Endothelial cell of umbilical vein (primary cell): Measurements from ENCODE around the gene COL1A1. TPM values are rescaled to one million over a fixed set of nuclear protein-coding genes. Genes with fewer than 3 reads are reported as not detected.

Experiments used
- BruUV-seq: library from RNA; stranded (reverse); fragments of 400-500 nt; replicated peaks from 2 replicates; lab custom pipeline; 2021; lab: Mats Ljungman, UMichigan
- CTCF ChIA-PET: fragments of 300-600, 350-600 bp; sonication (Branson Sonifier 250); formaldehyde crosslinking; loops from one replicate; lab custom pipeline; 2021; ENCODE audit warnings: antibody characterized with exemption, inconsistent platforms; lab: Charles Lee
- POLR2A ChIA-PET: fragments of 300-600, 350-600 bp; sonication (Branson Sonifier 250); formaldehyde crosslinking; loops from one replicate; lab custom pipeline; 2021; ENCODE audit warnings: antibody characterized with exemption, inconsistent platforms; lab: Charles Lee
- DNase-seq: peaks from one replicate; pipeline ENCODE4 v3.0.0-alpha.2; 2011; ENCODE audit warnings: low read depth, low spot score
- FAIRE-seq: peaks from 2 replicates; lab custom pipeline; 2011; peaks lifted over from hg19 to GRCh38; lab: Jason Lieb, UNC
- H2AFZ ChIP-seq: 2 replicates; pipeline ENCODE4 v1.6.0; 2012; ENCODE audit warnings: low read depth, low read length, control low read depth, inconsistent platforms
- H3K27ac ChIP-seq: 2 replicates; pipeline ENCODE4 v1.5.1; 2011; ENCODE audit warnings: low read depth, mild to moderate bottlenecking, control low read depth, low read length, moderate library complexity; ENCODE audit not compliant: insufficient read depth
- H3K27me3 ChIP-seq, 2 experiments: 2 replicates each; pipeline versions ENCODE4 v1.6.0 to v1.6.1; 2011; ENCODE audit warnings: low read length in 2 of 2, mixed read lengths in 1 of 2; ENCODE audit not compliant: control insufficient read depth in 2 of 2, insufficient read depth in 2 of 2
- H3K36me3 ChIP-seq, 2 experiments: 2 replicates in 1 of 2; 3 replicates in 1 of 2; pipeline ENCODE4 v1.5.1; 2011; ENCODE audit warnings: low read length in 2 of 2, mild to moderate bottlenecking in 1 of 2, moderate library complexity in 1 of 2; ENCODE audit not compliant: control insufficient read depth in 2 of 2, insufficient read depth in 2 of 2; ENCODE audit errors: extremely low read depth in 1 of 2
- H3K4me1 ChIP-seq: 3 replicates; pipeline ENCODE4 v1.5.1; 2011; ENCODE audit warnings: mild to moderate bottlenecking, low read length; ENCODE audit not compliant: control insufficient read depth, insufficient read depth; ENCODE audit errors: extremely low read depth
- H3K4me2 ChIP-seq: 2 replicates; pipeline ENCODE4 v1.6.1; 2011; ENCODE audit warnings: low read length, control low read depth, mixed read lengths; ENCODE audit not compliant: insufficient read depth
- H3K4me3 ChIP-seq, 3 experiments: fragments of 200-600 bp in 1 of 3; sonication (generic), shearing (Covaris generic) in 1 of 3; replicated peaks in 1 of 3; 2 replicates each; pipeline ENCODE4 v1.5.1; 2011 to 2016; ENCODE audit warnings: control low read depth in 3 of 3, low read length in 3 of 3, mild to moderate bottlenecking in 2 of 3, inconsistent platforms in 1 of 3, low read depth in 1 of 3, moderate library complexity in 1 of 3; ENCODE audit not compliant: insufficient read depth in 1 of 3
- H3K79me2 ChIP-seq: 2 replicates; pipeline ENCODE4 v1.6.0; 2012; ENCODE audit warnings: low read length, inconsistent platforms; ENCODE audit not compliant: control insufficient read depth, insufficient read depth
- H3K9ac ChIP-seq: replicated peaks from 2 replicates; pipeline ENCODE3; 2011; ENCODE audit warnings: low read length, control low read depth; ENCODE audit not compliant: insufficient read depth; ENCODE audit errors: extremely low read depth
- H3K9me1 ChIP-seq: replicated peaks from 3 replicates; pipeline ENCODE4 v1.6.0; 2011; ENCODE audit warnings: mild to moderate bottlenecking, low read length; ENCODE audit not compliant: control insufficient read depth, insufficient read depth; ENCODE audit errors: extremely low read depth
- H3K9me3 ChIP-seq: replicated peaks from 2 replicates; pipeline ENCODE4 v1.5.1; 2012; ENCODE audit warnings: low read length, inconsistent platforms; ENCODE audit not compliant: control insufficient read depth, insufficient read depth
- H4K20me1 ChIP-seq: replicated peaks from 2 replicates; pipeline ENCODE3; 2011; ENCODE audit warnings: mild to moderate bottlenecking, low read length; ENCODE audit not compliant: control insufficient read depth, insufficient read depth; ENCODE audit errors: extremely low read depth
- CTCF ChIP-seq, 2 donors: IDR thresholded peaks; 1 replicate in 1 of 2; 2 replicates in 1 of 2; pipeline ENCODE4 v1.5.1; 2011; ENCODE audit warnings: low read length in 2 of 2, mild to moderate bottlenecking in 2 of 2, moderate library complexity in 2 of 2, control low read depth in 1 of 2, inconsistent platforms in 1 of 2, low read depth in 1 of 2; ENCODE audit not compliant: insufficient read depth in 1 of 2; ENCODE audit errors: extremely low read depth in 1 of 2
- EZH2 ChIP-seq: IDR thresholded peaks from 2 replicates; pipeline ENCODE4 v1.6.1; 2012; ENCODE audit warnings: borderline replicate concordance, low read depth, mild to moderate bottlenecking, moderate library complexity, low read length, inconsistent platforms; ENCODE audit not compliant: severe bottlenecking
- FOS ChIP-seq: IDR thresholded peaks from 2 replicates; pipeline ENCODE4 v1.6.1; 2011; ENCODE audit warnings: mild to moderate bottlenecking, low read length, moderate library complexity, borderline replicate concordance; ENCODE audit not compliant: insufficient read depth
- GATA2 ChIP-seq: IDR thresholded peaks from 2 replicates; pipeline ENCODE4 v1.7.0; 2011; ENCODE audit warnings: low read depth, mild to moderate bottlenecking, moderate library complexity, mixed read lengths, low read length; ENCODE audit not compliant: insufficient read length, insufficient read depth
- JUN ChIP-seq: IDR thresholded peaks from 2 replicates; pipeline ENCODE4 v1.6.1; 2011; ENCODE audit warnings: borderline replicate concordance, low read depth; ENCODE audit not compliant: insufficient read length, insufficient read depth
- MAX ChIP-seq: IDR thresholded peaks from 2 replicates; pipeline ENCODE4 v1.6.1; 2011; ENCODE audit not compliant: insufficient read depth, insufficient read length
- MYC ChIP-seq: IDR thresholded peaks from one replicate; pipeline ENCODE4 v1.6.1; 2011; ENCODE audit warnings: mild to moderate bottlenecking, low read depth, low read length
- POLR2A ChIP-seq: IDR thresholded peaks from 2 replicates; pipeline ENCODE4 v1.6.1; 2012; ENCODE audit warnings: low read depth, mild to moderate bottlenecking, control low read depth, low read length
- POLR2AphosphoS5 ChIP-seq: IDR thresholded peaks from 2 replicates; pipeline ENCODE4 v1.6.1; 2012; ENCODE audit warnings: low read depth, mild to moderate bottlenecking, control low read depth, low read length, moderate library complexity; ENCODE audit not compliant: insufficient read depth
- dilution Hi-C: fragments of 300-500 bp; cut with MboI; formaldehyde crosslinking; loops from one replicate; pipeline ENCODE4 v1.15.0; 2019; ENCODE audit warnings: low sequenced_read_pairs; ENCODE audit not compliant: extremely low pct_ligation_motif_present
- intact Hi-C: fragments of 100-400 bp; cut with micrococcal nuclease; formaldehyde crosslinking; loops from one replicate; pipeline ENCODE4 v1.10.0; 2022
- polyA plus RNA-seq, 4 experiments: library from polyadenylated mRNA; depleted of rRNA in 3 of 4; stranded (reverse) in 3 of 4; unstranded in 1 of 4; fragments of >200 nt; gene quantifications; 2 replicates each; pipeline versions ENCODE4 v1.2.1 to v1.2.3, GENCODE V29; 2011 to 2012; ENCODE audit warnings: missing spikeins in 1 of 4
- total RNA-seq: library from RNA; stranded (reverse); gene quantifications from 2 replicates; pipeline ENCODE4 v1.2.3, GENCODE V29; 2021

COL1A1 gene
- total and polyA plus RNA-seq, 2 donors (not counting 3 experiments of a cell fraction or from before 2014, with no cell fraction given), result 0.07 TPM

- no peaks in the 10 kb centered on the region for H4K20me1 ChIP-seq
- CTCF ChIA-PET, result interaction anchor here (0.6 to 3.6 kb wide), 4 partner anchors 8 to 36 kb away, joined by 3 to 15 read pairs (median 4); no protein-coding TSS in a partner anchor
- no peak for TF ChIP-seq EZH2
- TF ChIP-seq POLR2AphosphoS5, result no peak
- no peak for TF ChIP-seq JUN
- TF ChIP-seq CTCF (IDR thresholded peaks at IDR 0.05; ENCODE audit: extremely low read depth in 1 of 2, insufficient read depth in 1 of 2, low read depth in 1 of 2, low read length in 2 of 2), result no peak
- TF ChIP-seq MYC, result no peak
- TF ChIP-seq POLR2A, result no peak
- no peak for TF ChIP-seq FOS
- no peak for TF ChIP-seq MAX
- TF ChIP-seq GATA2, result no peak
- peaks cover 6% of the 10 kb centered on the region for H3K4me1 ChIP-seq
- intact Hi-C loops (no loop called here), dilution Hi-C loops (no loop called here)
- no peak for DNase-seq
- POLR2A ChIA-PET, result interaction anchor here (0.5 kb wide), 1 partner anchor 890 kb away, joined by 10 read pairs; no protein-coding TSS in a partner anchor
- no peaks in the 10 kb centered on the region for H3K9me1 ChIP-seq
- no peak for FAIRE-seq
- H3K9me3 ChIP-seq, result no peaks in the 10 kb centered on the region
- no TSS peak for BruUV-seq
- H3K9ac ChIP-seq, result no peak overlapping the region
- H3K27me3 ChIP-seq, result peaks cover 0 to 2% of the 10 kb centered on the region in 2 experiments
- no peak overlapping the region for H3K4me3 ChIP-seq
- no peaks in the 10 kb centered on the region for H3K79me2 ChIP-seq
- no peaks in the 10 kb centered on the region for H3K36me3 ChIP-seq
- no peak overlapping the region for H2AFZ ChIP-seq
- no peak overlapping the region for H3K4me2 ChIP-seq
- no peak overlapping the region for H3K27ac ChIP-seq
Observed at GRCh38 chr17:50164697-50164988, 36.8 kb downstream of the COL1A1 start.
